Fibroblast of skin of right biceps (primary cell): ENCODE data around the gene RFNG.

ENCODE experiments used
- DNase-seq: peaks from one replicate; pipeline ENCODE4 v3.0.0-alpha.2; 2013

RFNG gene

DNA sequence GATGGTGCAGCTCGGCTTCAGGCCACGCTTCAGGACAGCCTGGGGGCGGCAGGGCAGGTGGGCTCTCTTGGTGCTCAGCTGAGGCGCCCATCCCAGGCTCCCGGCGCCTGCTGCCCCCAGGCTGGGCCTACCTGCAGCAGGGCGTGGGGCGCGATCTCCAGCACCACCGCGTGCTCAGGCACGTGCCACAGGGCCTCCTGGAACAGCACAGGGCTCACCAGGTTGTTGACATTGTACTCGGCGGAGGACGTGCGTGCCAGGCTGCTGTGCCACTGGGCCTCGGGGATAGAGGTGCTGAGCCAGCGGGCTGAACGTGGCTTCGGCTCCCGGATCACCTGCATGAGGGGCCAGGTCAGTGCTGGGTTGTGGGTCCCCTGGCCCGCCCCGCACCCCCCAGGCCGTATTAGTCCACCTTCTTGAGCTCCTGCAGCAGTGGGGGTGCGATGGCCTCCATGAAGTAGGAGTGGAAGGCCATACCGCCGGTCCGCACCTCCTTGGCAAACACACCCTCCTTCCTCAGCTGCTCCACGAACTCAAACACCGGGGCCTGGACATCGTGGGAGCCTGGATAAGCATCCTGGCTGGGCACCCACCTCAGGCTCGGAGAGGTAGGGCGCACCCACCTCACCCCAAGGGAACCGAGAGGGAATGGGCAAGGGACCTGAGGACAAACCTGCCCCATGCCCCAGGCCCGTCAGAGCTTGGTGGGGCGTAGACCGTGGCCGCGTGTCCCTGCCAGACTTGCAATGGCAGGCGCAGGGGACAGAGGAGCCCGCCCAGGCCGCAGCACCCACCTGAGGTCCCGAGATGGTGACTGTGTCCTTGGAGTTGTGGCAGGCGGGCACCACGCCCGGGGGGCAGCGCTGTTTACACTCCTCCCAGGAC is 37.5 kb upstream of the RFNG start:
- DNase-seq, result no peak

DNA sequence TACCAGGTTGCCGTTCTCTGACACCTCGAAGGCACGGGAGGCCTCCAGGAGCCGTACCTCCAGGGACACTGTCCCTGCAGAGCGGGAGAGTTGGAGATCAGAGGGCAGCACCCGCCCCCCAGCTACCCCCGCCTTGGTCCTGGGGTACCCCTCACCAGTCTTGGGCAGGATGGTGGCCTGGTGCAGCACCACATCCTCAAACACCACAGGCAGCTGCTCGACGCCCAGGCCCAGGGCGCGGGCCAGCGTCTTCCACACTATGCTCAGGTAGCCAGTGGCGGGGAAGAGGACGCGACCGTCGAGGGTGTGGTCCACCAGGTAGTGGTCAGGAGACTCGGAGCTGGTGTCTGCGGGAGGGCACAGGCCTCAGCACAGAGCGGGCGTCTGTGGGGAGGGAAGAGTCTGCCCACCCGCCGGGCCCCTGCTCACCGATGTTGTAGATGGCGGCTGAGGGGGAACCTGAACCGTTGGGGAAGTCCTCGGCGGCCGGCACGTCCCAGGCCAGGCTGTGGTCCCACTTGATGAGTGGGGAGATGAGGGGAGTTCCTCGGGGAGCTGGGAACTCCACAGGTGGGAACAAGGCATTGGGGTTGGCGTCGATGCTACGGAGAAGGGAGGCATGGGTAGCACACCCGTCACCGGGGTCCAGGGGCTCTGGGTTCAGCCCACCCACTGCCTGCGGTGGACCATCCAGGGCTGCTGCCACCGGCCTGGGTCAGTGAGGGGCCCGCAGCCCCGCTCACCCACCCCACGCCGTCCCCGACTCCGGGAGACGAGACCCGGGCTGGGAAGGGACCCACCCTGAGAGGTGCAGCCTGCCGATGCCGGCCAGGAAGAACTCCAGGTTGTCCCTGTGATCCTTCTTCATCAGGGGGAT is 36.6 kb upstream of the RFNG start:
- DNase-seq, result no peak

DNA sequence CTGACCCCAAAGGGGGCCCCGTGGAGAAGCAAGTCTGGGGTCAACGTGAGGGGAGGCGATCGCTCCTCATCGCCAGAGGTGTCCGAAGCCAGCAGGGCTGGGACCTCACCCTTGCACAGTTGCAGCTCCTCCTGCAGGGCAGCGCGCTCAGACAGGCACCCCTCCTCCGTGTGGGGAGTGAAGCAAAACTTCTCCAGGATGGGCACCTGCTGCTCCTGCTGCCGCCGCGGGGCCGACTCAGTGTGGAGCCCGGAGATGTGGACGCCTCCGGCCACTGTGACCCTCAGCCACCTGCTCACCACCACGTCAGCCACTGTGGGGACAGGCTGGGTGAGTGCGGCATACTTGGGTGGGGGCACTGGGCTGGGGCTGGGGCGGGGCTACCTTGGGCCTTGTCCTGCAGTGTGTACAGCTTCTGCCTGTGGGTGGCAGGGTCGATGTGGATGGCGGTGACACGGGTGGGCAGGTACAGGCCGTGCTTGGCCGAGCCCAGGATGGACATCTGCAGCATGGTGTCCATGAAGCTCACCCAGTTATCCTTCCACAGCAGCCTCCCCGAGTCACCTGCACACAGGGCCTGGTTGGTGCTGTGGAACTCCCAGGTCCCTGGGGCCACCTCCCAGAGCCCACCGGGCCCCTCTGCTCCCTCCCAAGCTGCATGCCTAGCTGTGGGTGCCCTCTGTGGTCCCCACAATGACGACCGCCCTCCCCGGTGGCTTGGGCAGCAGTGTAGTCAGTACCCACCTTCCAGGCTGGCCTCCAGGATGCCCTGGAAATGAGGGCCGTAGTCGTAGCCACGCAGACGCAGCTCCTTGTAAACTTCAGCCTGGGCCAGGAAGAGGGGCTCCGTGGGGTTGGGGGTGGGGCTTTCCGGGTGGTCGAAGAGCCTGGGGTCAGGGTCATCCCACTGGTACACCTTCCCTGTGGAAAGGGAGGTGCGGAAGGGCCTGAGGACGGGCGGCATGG is 35.6 kb upstream of the RFNG start:
- DNase-seq, result no peak

DNA sequence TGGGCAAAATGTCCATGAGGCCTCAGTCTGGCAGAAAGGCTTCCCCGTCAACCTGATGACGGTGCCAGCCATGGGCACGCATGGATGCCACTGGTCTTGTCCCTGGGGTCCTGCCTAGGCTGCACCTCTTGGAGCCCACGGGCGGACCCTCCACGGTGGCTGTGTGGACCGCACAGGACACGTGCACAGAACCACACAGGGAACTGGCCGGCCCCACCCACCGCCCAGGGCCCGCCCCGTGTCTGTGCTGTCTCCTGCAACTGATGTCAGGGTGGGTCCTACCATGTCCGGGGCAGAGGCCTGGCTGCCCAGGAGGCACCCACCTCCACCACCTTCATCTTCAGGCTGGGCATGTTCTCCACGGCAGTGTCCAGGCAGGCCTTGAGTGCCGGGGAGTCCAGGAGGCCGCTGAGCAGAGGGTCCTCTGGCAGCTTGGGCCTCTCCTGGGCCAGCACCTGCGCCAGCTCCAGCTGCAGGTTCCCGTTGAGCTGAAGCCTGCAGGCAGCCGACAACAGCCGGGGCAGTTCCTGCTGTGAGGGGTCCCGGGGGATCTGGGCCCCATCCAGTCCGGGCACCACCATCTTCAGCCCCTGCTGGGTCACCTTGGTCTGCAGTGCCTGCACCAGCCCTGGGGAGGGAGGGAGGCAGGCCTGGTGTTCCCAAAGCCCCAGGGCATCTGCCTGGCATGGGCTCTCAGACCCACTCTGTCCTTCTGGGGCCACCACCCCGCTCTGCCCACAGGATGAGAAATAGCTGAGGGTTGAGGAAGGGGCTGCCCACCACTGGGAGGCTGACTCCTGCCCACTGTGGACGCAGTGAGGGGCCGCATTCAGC is 34.5 kb upstream of the RFNG start:
- no peak for DNase-seq

DNA sequence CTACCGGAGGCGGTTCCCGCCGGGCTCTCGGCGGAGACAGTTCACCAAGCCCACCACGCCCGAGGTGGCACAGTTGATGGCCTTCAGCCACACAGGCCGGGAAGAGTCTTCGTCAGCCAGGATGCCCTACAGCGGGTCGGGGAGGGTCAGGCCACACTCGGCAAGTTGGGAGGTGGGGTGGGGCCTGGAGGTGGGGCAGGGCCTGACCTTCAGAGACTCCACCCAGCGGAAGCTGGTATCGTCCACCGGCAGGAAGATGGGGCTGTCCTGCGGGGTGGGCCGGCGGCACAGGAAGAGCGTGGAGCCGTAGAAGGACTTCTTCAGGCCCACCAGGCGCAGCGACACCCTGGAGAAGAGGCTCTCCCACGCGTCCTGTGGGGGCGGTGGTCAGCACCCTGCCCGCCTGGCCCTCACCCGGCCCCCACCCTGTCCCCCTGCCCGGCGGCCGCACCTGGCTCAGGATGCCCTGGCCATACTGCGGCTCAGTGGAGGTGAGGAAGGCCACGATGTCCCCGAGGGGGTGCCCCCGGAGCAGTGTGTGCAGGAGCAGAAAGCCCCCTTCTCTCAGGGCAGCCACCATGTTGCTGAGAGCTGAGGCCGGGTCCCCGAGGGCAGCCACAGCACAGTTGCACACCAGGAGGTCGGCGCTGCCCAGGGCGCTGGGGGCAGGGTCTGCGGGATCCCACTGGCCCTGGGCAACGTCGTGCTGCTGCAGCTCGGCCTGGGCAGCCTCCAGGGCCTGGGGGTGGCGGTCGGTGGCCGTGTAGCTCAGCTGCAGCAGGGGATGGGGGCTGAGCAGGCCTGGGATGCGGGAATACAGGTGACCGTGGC is 33.6 kb upstream of the RFNG start:
- no peak for DNase-seq

DNA sequence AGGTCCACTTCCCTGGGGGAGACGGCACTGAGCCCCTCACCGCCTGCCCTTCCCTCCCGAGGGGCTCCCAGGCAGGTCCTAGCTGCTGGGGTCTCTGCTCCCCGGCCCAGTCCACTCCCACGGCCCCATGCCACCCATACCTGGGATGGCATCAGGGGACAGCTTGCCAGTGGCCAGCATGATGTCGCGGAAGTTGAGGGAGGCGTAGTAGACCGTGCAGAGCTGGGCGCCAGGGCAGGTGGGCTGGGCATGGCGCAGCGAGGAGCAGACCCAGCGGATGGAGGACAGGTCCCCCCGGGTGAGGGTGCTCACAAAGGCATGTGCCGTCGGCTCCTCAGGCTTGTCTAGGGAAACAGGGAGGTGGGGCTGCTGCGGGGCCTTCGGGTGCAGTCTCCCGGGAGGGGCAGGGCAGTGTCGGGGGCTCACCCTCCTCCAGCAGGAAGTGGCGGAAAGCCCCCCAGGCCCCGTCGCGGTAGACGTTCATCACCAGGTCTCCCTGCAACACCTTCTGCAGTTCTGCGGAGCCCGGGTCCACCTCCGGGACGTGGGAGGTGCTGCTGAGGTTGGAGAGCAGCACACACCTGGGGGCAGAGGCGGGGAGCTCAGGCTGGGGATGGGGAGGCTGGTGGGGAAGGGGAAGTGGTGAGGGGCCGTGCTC is 32.9 kb upstream of the RFNG start:
- no peak for DNase-seq

DNA sequence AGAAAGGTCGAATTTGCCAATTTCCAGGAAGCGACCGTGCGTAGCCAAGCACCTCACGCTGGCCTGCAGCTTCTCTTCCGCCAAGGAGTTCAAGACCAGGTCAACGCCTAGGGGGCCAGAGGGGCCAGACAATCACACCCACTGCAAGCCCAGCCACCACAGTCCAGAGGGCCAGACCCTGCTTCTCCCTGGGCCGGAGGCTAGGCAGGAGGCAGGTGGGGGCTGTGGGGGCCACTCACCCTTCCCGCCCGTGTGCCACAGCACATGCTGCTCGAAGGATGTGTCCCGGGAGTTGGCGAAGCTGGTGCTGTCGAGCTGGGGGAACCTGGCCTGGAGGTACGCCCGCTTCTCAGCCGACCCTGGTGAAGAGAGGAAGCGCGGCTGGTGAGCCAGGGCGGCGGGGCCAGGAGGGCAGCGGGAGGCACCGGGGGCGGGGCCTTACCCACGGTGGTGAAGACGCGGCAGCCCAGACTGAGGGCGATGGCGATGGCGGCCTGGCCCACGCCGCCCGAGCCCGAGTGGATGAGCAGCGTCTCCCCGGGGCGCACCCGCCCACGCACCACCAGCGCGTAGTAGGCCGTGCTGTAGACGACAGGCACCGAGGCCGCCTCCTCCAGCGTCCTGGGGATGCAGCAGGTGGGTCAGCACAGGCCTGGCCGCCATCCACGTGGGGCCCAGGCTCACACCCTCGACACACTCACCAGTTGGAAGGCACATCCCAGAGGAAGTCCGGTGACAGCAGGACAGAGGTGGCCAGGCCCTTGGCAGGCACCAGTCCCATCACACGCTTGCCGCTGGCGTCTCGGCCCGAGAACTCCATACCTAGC is 32.1 kb upstream of the RFNG start:
- no peak for DNase-seq

DNA sequence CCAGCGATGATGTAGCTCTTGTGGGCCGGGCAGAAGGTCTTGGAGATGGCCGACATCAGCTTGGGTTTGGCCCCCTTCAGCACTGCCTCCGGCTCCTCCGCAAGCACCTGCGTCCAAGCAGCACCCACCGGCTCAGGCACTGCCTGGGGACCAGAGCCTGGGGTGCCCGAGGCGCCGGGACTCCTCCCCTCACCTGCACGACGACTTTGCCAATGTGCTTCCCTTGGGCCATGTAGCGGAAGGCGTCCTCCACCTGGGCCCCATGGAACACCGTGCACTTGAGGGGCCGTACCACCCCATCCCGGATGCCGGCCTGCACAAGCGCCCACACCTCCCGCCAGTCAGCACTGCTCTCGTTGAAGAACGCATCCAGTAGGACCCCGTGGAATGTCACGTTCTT is 31.4 kb upstream of the RFNG start:
- no peak for DNase-seq

DNA sequence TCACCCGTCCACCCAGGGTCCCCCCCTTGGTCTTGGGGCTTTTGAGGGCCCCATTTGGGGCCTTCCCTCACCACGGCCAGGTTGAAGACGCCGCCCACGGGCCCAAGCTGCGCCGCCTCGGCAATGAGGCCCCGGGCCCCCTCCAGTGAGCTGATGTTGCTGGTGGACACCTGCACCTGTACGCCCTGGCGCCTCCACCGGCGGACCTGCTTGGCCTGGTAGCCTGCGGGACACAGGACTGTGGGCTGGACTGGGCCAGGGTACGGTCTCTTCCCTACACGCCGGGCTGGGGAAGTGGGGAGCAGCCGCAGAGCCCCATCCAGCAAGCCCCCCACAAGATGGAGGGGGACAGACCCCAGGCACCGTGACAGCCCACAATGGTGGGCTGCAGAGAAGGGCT is 30.8 kb upstream of the RFNG start:
- DNase-seq, result no peak

DNA sequence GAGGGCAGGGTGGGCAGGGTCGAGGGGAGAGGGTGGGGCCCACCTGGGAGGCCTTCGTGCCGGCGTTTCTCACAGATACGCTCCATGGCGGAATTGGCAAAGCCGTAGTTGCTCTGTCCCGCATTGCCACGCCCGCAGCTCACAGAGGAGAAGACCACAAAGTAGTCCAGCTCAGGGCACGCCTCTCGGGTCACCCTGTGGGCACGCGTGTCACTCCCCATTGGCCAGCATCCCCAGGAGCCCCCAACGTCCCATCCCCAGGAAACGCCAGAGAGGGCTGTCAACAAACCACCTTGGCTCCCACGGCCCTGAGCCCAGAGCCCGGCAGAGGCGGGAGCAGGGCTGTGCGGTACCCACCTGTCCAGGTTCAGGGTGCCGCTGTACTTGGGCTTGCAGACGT is 30.4 kb upstream of the RFNG start:
- no peak for DNase-seq

DNA sequence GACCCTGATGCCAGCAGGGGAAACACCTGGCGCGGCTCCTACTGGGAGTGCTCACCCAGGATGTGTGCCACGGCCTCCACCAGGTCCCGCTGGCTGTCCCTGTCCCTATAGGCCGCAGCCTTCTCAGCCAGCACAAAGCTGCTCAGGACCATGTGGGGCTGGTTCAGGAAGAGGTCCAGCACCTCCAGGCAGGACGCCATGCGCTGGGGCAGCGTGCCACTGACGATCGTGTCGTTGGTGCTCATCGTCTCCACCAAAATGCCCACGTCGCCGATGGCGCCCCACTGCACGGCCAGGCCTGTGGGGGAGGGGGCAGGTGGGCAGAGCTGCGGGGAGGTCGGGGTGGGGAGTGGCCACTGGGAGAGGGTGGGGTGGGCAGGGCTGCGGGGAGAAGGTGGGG is 29.9 kb upstream of the RFNG start:
- DNase-seq, result no peak

DNA sequence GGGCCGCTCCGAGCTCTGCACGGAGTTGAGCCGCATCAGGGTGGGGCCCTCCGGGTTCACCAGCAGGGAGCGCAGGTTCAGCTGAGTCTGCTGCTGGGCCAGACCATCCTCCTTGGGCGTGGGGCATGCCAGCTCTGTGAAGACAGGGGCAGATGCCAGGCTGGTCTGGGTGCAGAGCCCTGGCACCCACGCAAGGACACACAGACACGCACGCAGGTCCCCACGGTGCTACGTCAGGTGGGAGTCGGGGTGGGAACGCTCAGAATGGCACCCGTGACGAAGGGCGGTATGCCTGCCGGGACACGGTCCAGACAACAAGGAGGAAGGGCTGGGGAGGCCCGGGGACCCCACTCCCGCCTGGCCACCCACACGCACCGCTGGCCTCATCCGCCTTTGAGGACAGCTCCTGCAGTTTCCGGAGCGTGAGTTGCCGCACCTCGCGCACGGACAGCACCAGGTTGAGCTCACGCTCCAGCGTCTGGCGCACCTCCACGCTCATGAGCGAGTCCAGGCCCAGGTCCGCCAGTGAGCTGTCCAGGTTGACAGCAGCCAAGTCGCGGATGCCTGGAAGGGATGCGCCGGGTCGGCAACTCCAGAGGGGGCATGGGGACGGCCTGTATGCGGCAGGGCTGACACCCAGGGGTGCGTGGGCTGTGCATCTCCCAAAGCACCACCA is 29.3 kb upstream of the RFNG start:
- no peak for DNase-seq

DNA sequence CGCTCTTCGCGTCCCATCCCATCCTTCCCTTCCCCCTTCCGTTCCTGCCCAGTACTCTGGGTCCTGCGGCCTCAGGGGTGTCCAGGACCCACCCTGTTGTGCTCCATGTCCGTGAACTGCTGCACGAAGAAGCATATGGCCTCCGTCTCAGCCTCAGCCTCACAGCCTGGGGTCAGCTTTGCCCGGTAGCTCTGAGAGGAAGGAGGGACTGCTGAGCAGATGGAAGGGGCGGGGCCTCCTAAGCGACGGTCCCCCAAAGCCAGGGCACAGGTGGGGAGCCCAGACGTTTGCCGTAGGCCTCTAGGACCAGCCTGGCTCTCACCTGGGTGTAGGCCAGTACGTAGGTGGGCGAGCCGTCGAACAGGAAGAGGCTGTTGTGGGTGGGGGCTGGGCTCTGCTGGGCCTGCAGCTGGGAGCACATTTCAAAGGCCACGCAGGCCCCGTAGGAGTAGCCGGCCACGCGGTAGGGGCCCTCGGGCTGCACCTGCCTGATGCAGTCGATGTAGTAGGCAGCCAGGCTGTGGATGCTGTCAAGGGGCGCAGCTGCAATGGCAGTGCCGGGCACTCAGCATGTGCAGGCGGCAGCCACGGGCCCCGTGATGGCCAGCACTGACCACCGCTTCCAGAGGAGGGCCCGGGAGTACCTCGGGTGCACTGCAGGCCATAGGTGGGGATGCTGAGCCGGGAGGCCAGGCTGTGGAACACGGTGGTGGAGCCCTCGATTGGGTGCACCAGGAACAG is 28.6 kb upstream of the RFNG start:
- no peak for DNase-seq

DNA sequence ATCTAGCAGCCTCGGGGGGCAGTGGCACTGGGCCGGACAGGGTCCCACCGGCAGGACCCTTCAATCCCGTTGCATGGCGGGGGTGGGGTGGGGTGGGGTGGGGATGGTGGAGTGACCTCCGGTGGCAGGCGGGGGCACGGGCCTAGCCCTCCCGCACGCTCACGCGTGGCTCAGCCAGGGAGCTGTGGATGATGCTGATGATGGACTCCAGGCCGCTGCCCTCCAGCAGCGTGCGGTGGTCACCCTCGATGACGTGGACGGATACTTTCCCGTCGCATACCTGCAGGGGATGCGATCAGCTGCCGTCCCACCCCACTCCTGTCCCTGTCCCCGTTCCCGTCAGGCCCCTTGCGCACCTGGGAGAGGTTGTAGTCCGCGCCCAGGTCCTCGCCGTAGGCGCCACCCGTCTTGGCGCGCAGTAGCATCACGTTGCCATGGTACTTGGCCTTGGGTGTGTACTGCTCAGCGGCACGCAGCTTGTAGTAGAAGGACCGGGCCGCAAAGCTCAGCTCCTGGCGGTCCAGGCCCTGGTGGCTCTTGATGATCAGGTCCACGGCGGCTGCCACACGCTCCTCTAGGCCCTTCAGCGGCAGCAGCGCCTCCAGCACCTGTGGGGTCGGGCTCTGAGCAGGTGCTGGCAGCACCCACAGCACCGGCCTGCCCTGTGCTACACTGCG is 27.5 kb upstream of the RFNG start:
- DNase-seq, result no peak

DNA sequence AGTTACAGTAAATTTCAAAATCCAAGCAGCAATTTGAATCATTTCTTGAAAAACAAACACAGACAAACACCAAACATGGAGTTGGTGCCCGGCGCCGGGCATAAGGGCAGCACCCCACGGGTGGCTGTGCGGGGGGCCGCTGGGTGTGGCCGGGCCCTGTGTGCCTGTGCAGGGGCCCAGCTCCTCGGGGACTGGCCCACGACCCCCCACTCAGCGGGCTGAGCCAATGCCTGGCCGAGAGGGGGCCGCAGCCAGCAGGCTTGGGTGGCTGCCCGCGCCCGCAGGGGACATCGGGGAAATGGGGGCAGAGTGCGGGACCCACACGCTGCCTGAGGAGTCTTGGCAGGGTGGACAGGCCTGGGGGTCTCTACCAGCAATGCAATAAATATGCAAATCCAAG is 26.8 kb upstream of the RFNG start:
- DNase-seq, result no peak

DNA sequence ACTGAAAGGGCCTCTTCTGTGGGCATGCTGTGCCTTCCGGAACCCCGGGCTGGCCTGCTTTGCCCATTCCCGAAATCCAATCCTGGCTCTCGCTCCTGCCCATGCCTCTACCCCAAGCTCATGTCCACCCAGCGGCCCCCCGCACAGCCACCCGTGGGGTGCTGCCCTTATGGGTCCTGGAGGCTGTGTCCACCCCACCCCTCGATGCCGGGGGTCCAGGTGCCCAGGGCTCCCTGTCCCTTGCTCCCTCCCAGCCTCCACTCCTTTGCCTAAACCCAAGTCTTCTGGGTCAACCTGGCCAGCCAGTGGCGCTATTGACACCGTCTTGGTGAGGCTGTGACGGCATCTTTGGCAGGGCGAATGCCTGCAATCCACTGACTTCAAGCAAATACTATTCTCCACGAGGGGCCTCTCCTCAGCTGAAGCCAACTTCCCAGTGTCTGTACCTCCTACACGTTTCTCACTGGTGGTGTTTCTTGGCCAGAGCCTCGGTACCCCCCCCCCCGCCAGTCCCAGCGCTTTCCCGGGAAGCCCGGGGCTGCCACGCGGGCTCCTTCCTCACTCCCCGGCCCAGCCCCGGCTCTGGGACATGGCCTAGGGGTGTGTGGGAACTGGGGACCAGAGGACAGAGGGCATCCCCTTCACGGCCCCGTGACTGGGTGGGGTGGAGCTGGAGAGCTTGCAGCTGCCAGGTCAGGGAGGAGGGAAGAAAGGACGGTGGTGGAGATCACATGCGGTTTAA is 26.2 kb upstream of the RFNG start:
- DNase-seq, result no peak
